ENCODE data around the gene JHY. TPM values are rescaled to one million over a fixed set of nuclear protein-coding genes. Genes with fewer than 3 reads are reported as not detected.

JHY gene
- total RNA-seq, 1 experiment from 2014 or later = 4.8 TPM

DNA sequence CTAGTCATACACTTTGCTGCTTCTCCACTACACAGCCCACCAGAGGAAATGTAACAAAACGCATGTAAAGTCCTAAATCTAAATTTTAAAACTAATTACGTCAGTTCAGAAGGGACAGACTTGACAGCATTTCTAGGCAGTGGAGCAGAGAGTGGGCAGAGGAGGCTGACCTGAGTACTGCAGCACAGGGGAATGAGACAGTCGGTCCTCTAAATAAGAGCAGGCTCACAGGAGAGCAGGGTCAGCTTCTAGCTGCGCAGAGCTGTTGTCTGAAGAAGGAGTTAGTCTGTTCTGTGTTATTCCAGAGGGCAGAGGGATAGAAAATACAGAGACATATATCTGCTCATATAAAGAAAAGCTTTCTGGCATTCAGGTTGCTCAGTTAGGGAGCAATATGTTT lies 40.3 kb downstream of the JHY start (continued):
- TF ChIP-seq EZH2phosphoT487 (IDR thresholded peaks at IDR 0.05; ENCODE audit: borderline replicate concordance) (no peak), REST (IDR thresholded peaks at IDR 0.05; ENCODE audit: low read depth) (no peak), POLR2AphosphoS5 (IDR thresholded peaks at IDR 0.05; ENCODE audit: low read depth, low read length) (no peak), ELF1 (IDR thresholded peaks at IDR 0.05; ENCODE audit: borderline replicate concordance, low read depth) (no peak), EZH2 (IDR thresholded peaks at IDR 0.05) (no peak)
- TF ChIP-seq, protein P1, sequence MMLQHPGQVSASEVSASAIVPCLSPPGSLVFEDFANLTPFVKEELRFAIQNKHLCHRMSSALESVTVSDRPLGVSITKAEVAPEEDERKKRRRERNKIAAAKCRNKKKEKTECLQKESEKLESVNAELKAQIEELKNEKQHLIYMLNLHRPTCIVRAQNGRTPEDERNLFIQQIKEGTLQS (IDR thresholded peaks at IDR 0.05) = no peak

GRCh38 chr11:122923302-122923701 lies 40.7 kb downstream of the JHY start:
- POLR2A ChIA-PET = no interaction called here
- no peak overlapping the region for H2AFZ ChIP-seq (ENCODE audit: low read depth, low read length, poor library complexity, severe bottlenecking)
- no peaks in the 10 kb centered on the region for H4K20me1 ChIP-seq (ENCODE audit: insufficient read depth)
- H3K27me3 ChIP-seq (ENCODE audit: insufficient read depth, low read length) = no peaks in the 10 kb centered on the region
- no peaks in the 10 kb centered on the region for H3K4me1 ChIP-seq (ENCODE audit: control insufficient read depth in 1 of 2, insufficient read depth in 2 of 2, low read length in 2 of 2)
- CTCF ChIA-PET = no interaction called here
- no peak overlapping the region for H3K4me2 ChIP-seq (ENCODE audit: low read length)
- H3K4me3 ChIP-seq (replicated peaks in 1 of 2; ENCODE audit: low read depth in 1 of 2, low read length in 2 of 2) = no peak overlapping the region
- RAD21 ChIA-PET (ENCODE audit: low non-redundant PET in 1 of 2, low total read pairs in 2 of 2, uncharacterized antibody in 2 of 2, unreplicated experiment in 2 of 2) = no interaction called here
- no peaks in the 10 kb centered on the region for H3K9me2 ChIP-seq (ENCODE audit: insufficient read depth)
- BruUV-seq (replicated peaks) = no TSS peak
- H3K27ac ChIP-seq (ENCODE audit: low read depth, low read length) = no peak overlapping the region
- TF ChIP-seq, protein P2, sequence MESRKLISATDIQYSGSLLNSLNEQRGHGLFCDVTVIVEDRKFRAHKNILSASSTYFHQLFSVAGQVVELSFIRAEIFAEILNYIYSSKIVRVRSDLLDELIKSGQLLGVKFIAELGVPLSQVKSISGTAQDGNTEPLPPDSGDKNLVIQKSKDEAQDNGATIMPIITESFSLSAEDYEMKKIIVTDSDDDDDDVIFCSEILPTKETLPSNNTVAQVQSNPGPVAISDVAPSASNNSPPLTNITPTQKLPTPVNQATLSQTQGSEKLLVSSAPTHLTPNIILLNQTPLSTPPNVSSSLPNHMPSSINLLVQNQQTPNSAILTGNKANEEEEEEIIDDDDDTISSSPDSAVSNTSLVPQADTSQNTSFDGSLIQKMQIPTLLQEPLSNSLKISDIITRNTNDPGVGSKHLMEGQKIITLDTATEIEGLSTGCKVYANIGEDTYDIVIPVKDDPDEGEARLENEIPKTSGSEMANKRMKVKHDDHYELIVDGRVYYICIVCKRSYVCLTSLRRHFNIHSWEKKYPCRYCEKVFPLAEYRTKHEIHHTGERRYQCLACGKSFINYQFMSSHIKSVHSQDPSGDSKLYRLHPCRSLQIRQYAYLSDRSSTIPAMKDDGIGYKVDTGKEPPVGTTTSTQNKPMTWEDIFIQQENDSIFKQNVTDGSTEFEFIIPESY (IDR thresholded peaks at IDR 0.05; ENCODE audit: extremely low read depth, insufficient replicate concordance, low read length) = no peak
- TF ChIP-seq SP1 (IDR thresholded peaks at IDR 0.05; ENCODE audit: low read depth) = no peak
- no peak overlapping the region for H3K9ac ChIP-seq (ENCODE audit: low read length)
- no peaks in the 10 kb centered on the region for H3K79me2 ChIP-seq (ENCODE audit: insufficient read depth, low read length)
- ATAC-seq (no peak), DNase-seq (ENCODE audit: low read depth, low spot score) (no peak)
- no peaks in the 10 kb centered on the region for H3K9me3 ChIP-seq (ENCODE audit: control insufficient read depth in 1 of 2, insufficient read depth in 1 of 2, low read depth in 1 of 2, low read length in 2 of 2)
- intact Hi-C loops (cut with micrococcal nuclease) = no loop called here
- H3K36me3 ChIP-seq (ENCODE audit: control insufficient read depth in 1 of 2, insufficient read depth in 2 of 2, low read length in 2 of 2) = no peaks in the 10 kb centered on the region
